ENCODE measurements around the gene ABHD8. TPM values are rescaled to one million over a fixed set of nuclear protein-coding genes. Genes with fewer than 3 reads are reported as not detected.
A peak's percentile ranks its signal among the peaks of the same experiment; 100 is the strongest.

Gene ABHD8
- total and polyA plus RNA-seq, 2 of the 4 experiments (the other 2 are of a cell fraction), result 3.9 to 10.2 TPM

GRCh38 chr19:17282488-17283125, 20.6 kb downstream of the ABHD8 start:
- Histone ChIP-seq H2AK9ac (replicated peaks; ENCODE audit: low read depth, low read length, poor library complexity) (peak overlapping the region; percentile 62), H2AFZ (replicated peaks; ENCODE audit: low read length, poor library complexity) (peak overlapping the region; percentile 79), H4K91ac (ENCODE audit: insufficient read depth, low read depth, low read length) (no peak overlapping the region), H2BK5ac (ENCODE audit: low read depth, low read length, poor library complexity, severe bottlenecking) (no peak overlapping the region), H4K20me1 (ENCODE audit: insufficient read depth, low read length) (no peaks in the 10 kb centered on the region), H3K56ac (ENCODE audit: extremely low read depth, insufficient read depth, low read length) (no peak overlapping the region), H3K4me2 (ENCODE audit: low read depth, low read length) (peak overlapping the region; percentile 71), H3K23ac (ENCODE audit: low read depth, low read length) (no peak overlapping the region), H3K27me3 (ENCODE audit: control insufficient read depth, insufficient read depth, low read length) (no peaks in the 10 kb centered on the region), H3K9me3 (ENCODE audit: control insufficient read depth, insufficient read depth, low read length) (no peaks in the 10 kb centered on the region), H2AK5ac (ENCODE audit: low read depth, low read length) (no peak overlapping the region), H3K27ac (ENCODE audit: insufficient read depth, low read length) (no peak overlapping the region), H4K5ac (ENCODE audit: low read depth, low read length) (no peak overlapping the region), H3K4me1 (ENCODE audit: control insufficient read depth, insufficient read depth, low read length) (no peaks in the 10 kb centered on the region), H3K18ac (ENCODE audit: low read depth, low read length) (no peak overlapping the region), H3K4ac (ENCODE audit: low read depth, low read length) (no peak overlapping the region; the same call in 1 of the 2 replicates), H3K9ac (ENCODE audit: low read depth, low read length) (no peak overlapping the region), H3K4me3 (ENCODE audit: insufficient read depth, low read depth, low read length) (peak overlapping the region; percentile 32), H3K36me3 (ENCODE audit: control insufficient read depth, insufficient read depth, low read length) (peaks cover 6% of the 10 kb centered on the region), H2BK20ac (ENCODE audit: low read depth, low read length) (no peak overlapping the region), H3K14ac (replicated peaks; ENCODE audit: low read depth, low read length) (0 out of 2 replicates have a peak overlapping the region, but pooled peaks have one; percentile 40), H2BK15ac (ENCODE audit: low read depth, low read length) (no peak overlapping the region), H3K9me1 (ENCODE audit: insufficient read depth, low read length) (no peaks in the 10 kb centered on the region), H3K79me1 (ENCODE audit: low read depth in 1 of 2, low read length in 2 of 2) (no peaks in the 10 kb centered on the region), H4K8ac (ENCODE audit: low read depth in 2 of 2, low read length in 2 of 2) (peak overlapping the region in 1 of 2 experiments; percentile 6; a peak in 1 of 4 replicates), H2BK120ac (ENCODE audit: low read depth, low read length) (no peak overlapping the region)
- in situ Hi-C loops (cut with MboI; ENCODE audit: low sequenced_read_pairs) (loop anchor here (10.0 kb wide), 1 partner anchor 78 kb away; no protein-coding TSS in a partner anchor), intact Hi-C loops (cut with micrococcal nuclease) (loop anchor here (1.0 to 10.0 kb wide), 4 partner anchors 77 to 508 kb away; no protein-coding TSS in a partner anchor), dilution Hi-C loops (cut with HindIII; ENCODE audit: low sequenced_read_pairs, unreplicated experiment) (no loop called here)
- peak; percentile 96 for ATAC-seq (ENCODE audit: low read depth)
- peak; percentile 62 for DNase-seq
- no TSS peak for BruUV-seq (replicated peaks)
- WGBS, 2 experiments (ENCODE audit: extremely low coverage in 2 of 2, insufficient read length in 1 of 2), result 6% methylated on average over 30 of the region's 45 CpGs; no CpG with 5 or more reads in 1 of the 2 experiments
- ChIA-PET POLR2A (ENCODE audit: unreplicated experiment) (no interaction called here), CTCF (interaction anchor here (1.2 kb wide), 1 partner anchor 48 kb away, joined by 3 read pairs; no protein-coding TSS in a partner anchor)
- no peak for TF ChIP-seq NFE2L2 (IDR thresholded peaks at IDR 0.05; ENCODE audit: low read depth, low read length)
- TF ChIP-seq MAZ (IDR thresholded peaks at IDR 0.05; ENCODE audit: borderline replicate concordance, low read depth, low read length), result peak; percentile 66; the same call in 1 of the 2 replicates
- no peak for TF ChIP-seq FOS (IDR thresholded peaks at IDR 0.05; ENCODE audit: low read depth, low read length)
- no peak for TF ChIP-seq USF2 (IDR thresholded peaks at IDR 0.05; ENCODE audit: low read depth, low read length)
- no peak for TF ChIP-seq BHLHE40 (IDR thresholded peaks at IDR 0.05; ENCODE audit: low read depth, low read length)
- peak; percentile 91 for TF ChIP-seq CTCF (conservative IDR thresholded peaks at IDR 0.05; ENCODE audit: low read depth, low read length)
- no peak for TF ChIP-seq MAFK (IDR thresholded peaks at IDR 0.05; ENCODE audit: low read depth, low read length)
- no peak for TF ChIP-seq ELK1 (IDR thresholded peaks at IDR 0.05; ENCODE audit: borderline replicate concordance, low read depth, low read length)
- no peak for TF ChIP-seq CHD1 (IDR thresholded peaks at IDR 0.05; ENCODE audit: low read depth, low read length)
- TF ChIP-seq POLR2A (IDR thresholded peaks at IDR 0.05; ENCODE audit: low read depth, low read length), result no peak
- peak; percentile 89 for TF ChIP-seq RAD21 (IDR thresholded peaks at IDR 0.05; ENCODE audit: low read length)
- TF ChIP-seq SMC3 (IDR thresholded peaks at IDR 0.05; ENCODE audit: low read depth, low read length), result peak; percentile 70
- TF ChIP-seq CEBPB (IDR thresholded peaks at IDR 0.05; ENCODE audit: low read depth, low read length), result no peak
- TF ChIP-seq MXI1 (IDR thresholded peaks at IDR 0.05; ENCODE audit: borderline replicate concordance, low read depth, low read length), result no peak

Measured in IMR-90 (cell line).